Measurements from ENCODE around the gene ADARB1. TPM values are rescaled to one million over a fixed set of nuclear protein-coding genes. Genes with fewer than 3 reads are reported as not detected.

ADARB1 gene
- total and polyA plus RNA-seq, 8 donors: 3.2 to 33.9 (median 9.4) TPM

DNA sequence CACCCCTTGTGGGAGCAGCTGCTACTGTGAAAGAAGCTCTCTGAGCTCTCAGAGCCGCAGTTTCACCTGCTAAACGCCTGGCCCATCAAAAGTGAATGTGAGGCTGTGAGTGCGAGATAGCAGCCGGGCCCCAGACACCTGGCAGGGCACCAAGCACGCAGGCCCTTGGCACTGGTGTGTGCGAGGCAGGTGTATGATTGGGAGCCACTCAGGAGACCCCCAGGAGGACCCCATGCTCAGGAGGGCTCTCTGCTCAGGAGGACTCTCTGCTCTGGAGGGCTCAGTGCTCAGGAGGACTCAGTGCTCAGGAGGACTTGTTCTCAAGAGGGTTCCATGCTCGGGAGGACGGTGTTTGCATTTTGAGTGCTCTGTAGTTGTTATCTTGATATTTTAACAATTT lies 14.3 kb upstream of the ADARB1 start:
- no peak overlapping the region for H3K27ac ChIP-seq
- DNase-seq: no peak
- no peaks in the 10 kb centered on the region for H3K36me3 ChIP-seq
- peaks cover 0 to 3% (median 0%) of the 10 kb centered on the region in 3 donors for H3K27me3 ChIP-seq
- intact Hi-C loops (cut with DNase I; ENCODE audit: low total_unique reads): no loop called here
- no peak overlapping the region for H3K4me3 ChIP-seq
- WGBS, 5 donors: 32 to 73% (median 49%) methylated on average over 8 of the region's 8 CpGs
- peaks cover 0 to 6% (median 0%) of the 10 kb centered on the region in 4 donors for H3K4me1 ChIP-seq
- no peak for TF ChIP-seq POLR2A (IDR thresholded peaks at IDR 0.05)
- H3K9me3 ChIP-seq: no peaks in the 10 kb centered on the region

DNA sequence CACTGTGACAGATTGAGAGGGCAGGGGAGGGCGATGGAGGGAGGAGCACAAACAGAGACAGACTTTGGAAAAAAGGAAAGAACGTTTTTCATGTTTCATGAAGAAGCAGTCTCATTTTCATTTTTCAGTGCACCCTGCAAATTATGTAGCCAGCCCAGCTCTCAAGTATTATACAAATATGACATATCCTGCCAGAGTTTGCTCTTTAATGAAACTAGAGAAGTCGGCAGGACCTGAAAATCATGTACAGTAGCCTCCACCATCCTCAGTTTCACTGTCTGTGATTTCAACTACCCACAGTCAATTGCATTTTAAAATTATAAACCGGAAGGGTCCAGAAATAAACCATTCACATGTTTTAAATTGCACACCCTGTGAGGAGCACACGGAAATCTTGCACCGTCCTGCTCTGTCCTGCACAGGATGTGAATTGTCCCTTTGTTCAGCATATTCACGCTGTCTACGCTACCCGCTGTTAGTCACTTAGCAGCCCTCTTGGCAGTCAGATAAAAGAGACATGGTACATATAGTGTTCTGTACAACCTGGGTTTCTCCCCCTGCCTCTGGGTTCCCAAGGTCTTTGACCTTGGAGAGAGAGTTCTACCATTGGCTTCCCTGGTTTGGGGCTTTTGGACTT lies 13.6 kb upstream of the ADARB1 start:
- Histone ChIP-seq H3K9me3 (no peaks in the 10 kb centered on the region), H3K27me3 (no peaks in the 10 kb centered on the region), H3K27ac (no peak overlapping the region), H3K36me3 (no peaks in the 10 kb centered on the region), H3K4me3 (no peak overlapping the region), H3K4me1 (peaks cover 0 to 6% (median 0%) of the 10 kb centered on the region in 4 donors)
- no peak for DNase-seq
- TF ChIP-seq EP300 (IDR thresholded peaks at IDR 0.05) (no peak), POLR2AphosphoS5 (IDR thresholded peaks at IDR 0.05) (no peak), POLR2A (IDR thresholded peaks at IDR 0.05) (no peak)
- TF ChIP-seq, protein P1, sequence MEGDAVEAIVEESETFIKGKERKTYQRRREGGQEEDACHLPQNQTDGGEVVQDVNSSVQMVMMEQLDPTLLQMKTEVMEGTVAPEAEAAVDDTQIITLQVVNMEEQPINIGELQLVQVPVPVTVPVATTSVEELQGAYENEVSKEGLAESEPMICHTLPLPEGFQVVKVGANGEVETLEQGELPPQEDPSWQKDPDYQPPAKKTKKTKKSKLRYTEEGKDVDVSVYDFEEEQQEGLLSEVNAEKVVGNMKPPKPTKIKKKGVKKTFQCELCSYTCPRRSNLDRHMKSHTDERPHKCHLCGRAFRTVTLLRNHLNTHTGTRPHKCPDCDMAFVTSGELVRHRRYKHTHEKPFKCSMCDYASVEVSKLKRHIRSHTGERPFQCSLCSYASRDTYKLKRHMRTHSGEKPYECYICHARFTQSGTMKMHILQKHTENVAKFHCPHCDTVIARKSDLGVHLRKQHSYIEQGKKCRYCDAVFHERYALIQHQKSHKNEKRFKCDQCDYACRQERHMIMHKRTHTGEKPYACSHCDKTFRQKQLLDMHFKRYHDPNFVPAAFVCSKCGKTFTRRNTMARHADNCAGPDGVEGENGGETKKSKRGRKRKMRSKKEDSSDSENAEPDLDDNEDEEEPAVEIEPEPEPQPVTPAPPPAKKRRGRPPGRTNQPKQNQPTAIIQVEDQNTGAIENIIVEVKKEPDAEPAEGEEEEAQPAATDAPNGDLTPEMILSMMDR (IDR thresholded peaks at IDR 0.05): no peak
- intact Hi-C loops (cut with DNase I; ENCODE audit: low total_unique reads): no loop called here
- 68 to 75% (median 70%) methylated on average over 9 of the region's 9 CpGs for WGBS, 5 donors

- H3K36me3 ChIP-seq: no peaks in the 10 kb centered on the region
- intact Hi-C loops (cut with DNase I; ENCODE audit: low total_unique reads): no loop called here
- 81 to 92% (median 84%) methylated on average over 8 of the region's 8 CpGs for WGBS, 5 donors
- H3K9me3 ChIP-seq: no peaks in the 10 kb centered on the region
- no peak for DNase-seq
- peaks cover 0 to 6% (median 0%) of the 10 kb centered on the region in 4 donors for H3K4me1 ChIP-seq
- no peaks in the 10 kb centered on the region for H3K27me3 ChIP-seq
- no peak for TF ChIP-seq POLR2A (IDR thresholded peaks at IDR 0.05)
- no peak overlapping the region for H3K27ac ChIP-seq
- H3K4me3 ChIP-seq: no peak overlapping the region
These were observed 10.3 kb upstream of the ADARB1 start for GRCh38 chr21:45064091-45064490.

DNA sequence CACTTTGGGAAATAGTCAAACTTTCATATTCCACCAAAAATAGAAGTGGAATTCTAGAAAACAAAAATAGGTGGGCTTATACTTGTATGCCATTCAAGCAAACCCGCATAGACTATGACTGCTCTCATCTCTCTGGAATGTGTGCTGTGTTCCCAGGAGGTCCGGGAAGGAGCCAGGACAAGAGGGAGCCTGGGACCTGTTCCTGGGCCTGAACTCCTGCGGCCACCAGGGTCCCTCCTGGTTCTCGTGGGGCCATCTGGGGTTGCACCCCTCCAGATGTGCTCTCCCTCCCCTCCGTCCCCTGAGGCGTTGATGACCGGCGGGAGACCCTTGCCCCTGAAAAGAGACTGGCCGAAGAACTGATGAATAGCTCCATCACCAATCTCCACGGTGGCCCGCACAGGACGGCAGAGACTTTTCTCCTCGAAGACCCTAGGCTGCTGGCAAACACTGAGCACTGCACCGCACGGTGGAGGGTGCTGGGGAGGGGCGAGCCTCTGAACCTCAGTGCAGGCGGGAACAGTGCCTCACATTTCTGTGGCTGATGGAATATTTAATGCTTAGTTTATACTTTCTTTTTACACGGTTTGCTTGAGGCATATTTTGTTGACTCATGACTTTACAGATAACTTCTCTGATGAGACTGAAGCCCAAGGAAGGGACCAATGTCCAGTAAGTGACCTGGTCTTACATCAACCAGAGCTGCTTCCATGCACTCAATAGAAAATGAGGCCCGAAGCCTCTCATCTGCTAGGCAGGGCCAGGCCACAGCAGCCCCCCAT lies 9.6 kb upstream of the ADARB1 start:
- intact Hi-C loops (cut with DNase I; ENCODE audit: low total_unique reads): no loop called here
- DNase-seq: no peak
- H3K4me1 ChIP-seq: peaks cover 0 to 4% (median 0%) of the 10 kb centered on the region in 4 donors
- no peaks in the 10 kb centered on the region for H3K27me3 ChIP-seq
- no peaks in the 10 kb centered on the region for H3K9me3 ChIP-seq
- H3K36me3 ChIP-seq: no peaks in the 10 kb centered on the region
- 76 to 83% (median 82%) methylated on average over 19 of the region's 19 CpGs for WGBS, 5 donors
- H3K27ac ChIP-seq: no peak overlapping the region
- H3K4me3 ChIP-seq: no peak overlapping the region
- no peak for TF ChIP-seq POLR2AphosphoS5 (IDR thresholded peaks at IDR 0.05)

DNA sequence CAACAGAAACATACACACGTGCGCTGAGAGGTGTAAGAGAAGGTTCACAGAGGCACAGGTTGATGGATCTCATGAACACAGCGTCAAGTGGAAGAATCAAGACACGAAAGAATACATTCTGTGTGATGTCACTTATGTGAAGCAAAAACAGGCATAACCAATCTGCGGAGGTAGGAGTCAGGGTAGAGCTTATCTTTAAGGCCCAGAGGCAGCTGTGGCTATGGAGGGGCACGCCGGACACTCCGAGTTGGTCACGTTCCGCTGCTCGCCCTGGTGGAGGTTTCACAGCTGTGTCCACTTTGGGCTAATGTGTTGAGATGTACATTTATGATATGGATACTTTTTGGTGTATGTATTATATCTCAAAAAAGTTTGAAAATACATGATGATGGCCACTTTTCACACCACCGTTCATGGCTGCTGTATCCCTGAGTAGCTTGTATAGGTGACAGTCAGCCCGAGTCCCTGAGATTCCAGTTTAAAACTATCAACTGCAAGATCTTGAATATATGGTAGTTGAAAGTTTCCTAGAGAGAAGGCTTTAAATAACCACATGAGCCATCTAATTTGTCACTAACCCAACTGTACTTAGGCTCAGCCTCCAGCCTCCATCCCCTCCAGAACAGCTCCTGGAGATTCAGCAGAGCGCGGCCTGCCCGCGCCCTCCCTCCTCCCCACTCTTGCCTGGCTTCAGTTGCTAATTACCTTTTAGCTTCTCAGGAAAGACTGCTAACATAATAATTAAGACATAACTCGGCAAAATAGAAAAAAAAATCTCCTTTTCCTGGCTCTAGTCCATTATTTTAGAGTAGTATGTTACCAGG lies 6.7 kb upstream of the ADARB1 start:
- no peaks in the 10 kb centered on the region for H3K36me3 ChIP-seq
- no peaks in the 10 kb centered on the region for H3K9me3 ChIP-seq
- WGBS, 5 donors: 83 to 89% (median 87%) methylated on average over 18 of the region's 18 CpGs
- H3K27ac ChIP-seq: no peak overlapping the region
- DNase-seq: no peak
- H3K4me1 ChIP-seq: peaks cover 0 to 4% (median 0%) of the 10 kb centered on the region in 4 donors
- intact Hi-C loops (cut with DNase I; ENCODE audit: low total_unique reads): no loop called here
- no peak overlapping the region for H3K4me3 ChIP-seq
- TF ChIP-seq POLR2A (IDR thresholded peaks at IDR 0.05) (no peak), EP300 (IDR thresholded peaks at IDR 0.05) (no peak), POLR2AphosphoS5 (IDR thresholded peaks at IDR 0.05) (no peak)
- TF ChIP-seq, protein P1 (IDR thresholded peaks at IDR 0.05): no peak
- no peaks in the 10 kb centered on the region for H3K27me3 ChIP-seq

Measured in stomach (tissue), 9 donors.